ENCODE results near the gene RTL3. TPM values are rescaled to one million over a fixed set of nuclear protein-coding genes. Genes with fewer than 3 reads are reported as not detected.

The RTL3 gene
- total and polyA plus RNA-seq, 3 experiments from 2014 or later, result not detected

Other genes starting within 250 kb of the RTL3 start
- gene LPAR4, start 88.4 kb upstream of the RTL3 start, total RNA-seq, result not detected
- gene LPAR4, start 88.4 kb upstream of the RTL3 start, polyA plus RNA-seq, result not detected

Measured in CD8-positive, alpha-beta memory T cell (primary cell).